ENCODE results near the gene TMEM271. TPM values are rescaled to one million over a fixed set of nuclear protein-coding genes. Genes with fewer than 3 reads are reported as not detected.

TMEM271 gene
- total and polyA plus RNA-seq, 2 experiments from 2014 or later = not detected

GRCh38 chr4:548976-549375 is 27.1 kb downstream of the TMEM271 start:
- WGBS (ENCODE audit: low lambda C conversion rate, missing lambda C conversion rate) = 44% methylated on average over 8 of the region's 8 CpGs
- H4K20me1 ChIP-seq (ENCODE audit: insufficient read depth, poor library complexity, severe bottlenecking) = no peaks in the 10 kb centered on the region
- DNase-seq (ENCODE audit: low spot score) = no peak
- no peaks in the 10 kb centered on the region for H3K4me1 ChIP-seq (ENCODE audit: insufficient read depth)
- no peak overlapping the region for H3K4me2 ChIP-seq
- no peaks in the 10 kb centered on the region for H3K27me3 ChIP-seq
- no peak overlapping the region for H3K4me3 ChIP-seq
- TF ChIP-seq EZH2 (IDR thresholded peaks at IDR 0.05; ENCODE audit: borderline replicate concordance) (no peak), EZH2phosphoT487 (IDR thresholded peaks at IDR 0.05; ENCODE audit: low read depth, severe bottlenecking, unreplicated experiment) (no peak), CTCF (IDR thresholded peaks at IDR 0.05; ENCODE audit: poor library complexity) (no peak)
- no peaks in the 10 kb centered on the region for H3K9me3 ChIP-seq (ENCODE audit: low read depth)
- H3K79me2 ChIP-seq = no peaks in the 10 kb centered on the region
- no peaks in the 10 kb centered on the region for H3K9me2 ChIP-seq (replicated peaks; ENCODE audit: insufficient read depth)
- no peak overlapping the region for H3K27ac ChIP-seq
- no peak overlapping the region for H2AFZ ChIP-seq
- no peaks in the 10 kb centered on the region for H3K36me3 ChIP-seq (replicated peaks; ENCODE audit: insufficient read depth, low read depth)

GRCh38 chr4:545612-546011 is 30.5 kb downstream of the TMEM271 start:
- no peak overlapping the region for H2AFZ ChIP-seq
- 86% methylated on average over 5 of the region's 5 CpGs for WGBS (ENCODE audit: low lambda C conversion rate, missing lambda C conversion rate)
- H3K27me3 ChIP-seq = no peaks in the 10 kb centered on the region
- no peak for DNase-seq (ENCODE audit: low spot score)
- TF ChIP-seq CTCF (IDR thresholded peaks at IDR 0.05; ENCODE audit: poor library complexity) = no peak
- no peak for TF ChIP-seq EZH2phosphoT487 (IDR thresholded peaks at IDR 0.05; ENCODE audit: low read depth, severe bottlenecking, unreplicated experiment)
- TF ChIP-seq EZH2 (IDR thresholded peaks at IDR 0.05; ENCODE audit: borderline replicate concordance) = no peak
- no peaks in the 10 kb centered on the region for H3K36me3 ChIP-seq (replicated peaks; ENCODE audit: insufficient read depth, low read depth)
- no peaks in the 10 kb centered on the region for H3K9me3 ChIP-seq (ENCODE audit: low read depth)
- H3K27ac ChIP-seq = no peak overlapping the region
- H3K4me1 ChIP-seq (ENCODE audit: insufficient read depth) = no peaks in the 10 kb centered on the region
- H4K20me1 ChIP-seq (ENCODE audit: insufficient read depth, poor library complexity, severe bottlenecking) = no peaks in the 10 kb centered on the region
- H3K4me3 ChIP-seq = no peak overlapping the region
- H3K4me2 ChIP-seq = no peak overlapping the region
- no peaks in the 10 kb centered on the region for H3K9me2 ChIP-seq (replicated peaks; ENCODE audit: insufficient read depth)
- H3K79me2 ChIP-seq = no peaks in the 10 kb centered on the region

- H3K9me2 ChIP-seq (replicated peaks; ENCODE audit: insufficient read depth) = no peaks in the 10 kb centered on the region
- no peaks in the 10 kb centered on the region for H3K9me3 ChIP-seq (ENCODE audit: low read depth)
- H3K4me2 ChIP-seq = no peak overlapping the region
- H3K27me3 ChIP-seq = no peaks in the 10 kb centered on the region
- no peak overlapping the region for H2AFZ ChIP-seq
- DNase-seq (ENCODE audit: low spot score) = no peak
- H3K27ac ChIP-seq = no peak overlapping the region
- H3K36me3 ChIP-seq (replicated peaks; ENCODE audit: insufficient read depth, low read depth) = no peaks in the 10 kb centered on the region
- H3K4me1 ChIP-seq (ENCODE audit: insufficient read depth) = no peaks in the 10 kb centered on the region
- H4K20me1 ChIP-seq (ENCODE audit: insufficient read depth, poor library complexity, severe bottlenecking) = no peaks in the 10 kb centered on the region
- no peak for TF ChIP-seq EZH2phosphoT487 (IDR thresholded peaks at IDR 0.05; ENCODE audit: low read depth, severe bottlenecking, unreplicated experiment)
- no peak for TF ChIP-seq EZH2 (IDR thresholded peaks at IDR 0.05; ENCODE audit: borderline replicate concordance)
- no peak for TF ChIP-seq CTCF (IDR thresholded peaks at IDR 0.05; ENCODE audit: poor library complexity)
- 90% methylated on average over 9 of the region's 9 CpGs for WGBS (ENCODE audit: low lambda C conversion rate, missing lambda C conversion rate)
- H3K79me2 ChIP-seq = no peaks in the 10 kb centered on the region
- no peak overlapping the region for H3K4me3 ChIP-seq
These were observed 31.5 kb downstream of the TMEM271 start for GRCh38 chr4:544386-545105.
